Measurements from ENCODE around the gene TBL3. TPM values are rescaled to one million over a fixed set of nuclear protein-coding genes. Genes with fewer than 3 reads are reported as not detected.
A peak's percentile ranks its signal among the peaks of the same experiment; 100 is the strongest.

The TBL3 gene
- total RNA-seq, 1 donor from 2014 or later, result 31.7 TPM

DNA sequence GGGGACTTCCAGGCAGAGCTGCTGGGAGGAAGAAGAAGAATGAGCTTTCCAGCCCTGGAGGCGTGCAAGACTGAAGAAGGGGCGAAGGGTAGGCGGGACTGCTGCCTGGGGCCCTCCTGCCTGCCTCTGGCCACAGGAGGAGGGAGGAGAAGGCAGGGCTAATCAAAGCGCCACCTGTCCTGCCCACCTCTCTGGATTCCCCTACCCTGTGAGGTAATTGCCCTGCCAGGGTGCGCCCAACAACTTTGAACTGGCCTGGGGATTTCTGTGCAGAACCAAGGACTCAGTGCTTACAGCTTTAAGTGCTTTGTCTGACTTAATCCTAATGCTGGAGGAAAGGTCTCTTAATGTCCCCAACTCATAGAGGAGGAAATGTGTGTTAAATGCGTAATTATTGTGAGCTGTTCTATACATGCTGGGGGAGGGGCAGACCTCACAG, 9.6 kb downstream of the TBL3 start, which contains the start of gene NOXO1:
NOXO1 (minus strand) TSS at position 72 of the 439 bp plus-strand sequence. CDS start 290 bp downstream, outside the sequence.
- DNase-seq (ENCODE audit: low read depth in 2 of 2), result no peak

DNA sequence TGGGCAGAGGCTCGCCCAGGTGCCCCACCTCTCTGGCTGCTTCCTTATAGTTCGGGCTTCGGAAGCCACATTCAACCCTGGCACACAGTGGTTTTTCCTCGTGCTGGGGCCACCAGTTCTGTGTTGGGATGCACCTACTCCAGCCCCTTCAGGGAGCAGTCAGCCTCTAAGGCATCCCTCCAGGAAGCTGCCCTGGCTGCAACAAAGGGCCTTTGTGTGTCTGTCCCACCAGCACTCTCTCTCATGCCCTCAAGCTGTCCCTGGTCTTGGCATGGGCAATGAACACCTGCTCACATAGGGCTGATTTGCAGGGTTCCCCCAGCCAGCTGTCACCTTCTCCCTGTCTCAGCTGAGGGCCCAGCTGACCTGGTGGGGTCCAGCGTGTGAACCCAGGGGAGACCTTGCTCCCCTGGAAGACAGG, 10.2 kb downstream of the TBL3 start:
- no peak for DNase-seq (ENCODE audit: low read depth in 2 of 2)

DNA sequence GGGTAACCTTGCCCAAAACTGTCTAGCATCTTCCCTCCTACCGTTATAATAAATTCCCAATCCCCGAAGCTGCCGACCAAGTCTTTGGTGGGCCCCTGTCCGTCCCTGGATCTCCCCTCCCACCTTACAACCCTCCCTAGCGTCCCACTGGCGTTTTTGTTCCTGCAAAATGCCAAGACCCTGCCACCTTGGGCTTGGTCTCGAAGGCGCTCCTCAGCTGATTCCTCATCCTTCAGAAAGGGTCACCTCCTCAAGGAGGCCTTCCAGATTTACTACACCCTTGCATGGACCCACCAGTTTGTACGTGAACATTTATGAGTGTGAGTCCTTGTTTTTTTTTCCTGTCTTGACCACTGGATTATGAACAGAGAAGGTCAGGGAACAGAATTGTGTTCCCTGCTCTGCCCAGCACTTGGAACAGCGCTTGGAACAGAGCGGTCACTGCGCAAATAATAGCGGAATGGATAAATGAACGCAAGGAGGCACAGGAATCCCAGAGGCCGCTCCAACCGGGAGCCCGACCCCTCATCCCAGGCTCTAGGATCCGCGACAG, 11.2 kb downstream of the TBL3 start:
- DNase-seq (ENCODE audit: low read depth in 2 of 2), result no peak

DNA sequence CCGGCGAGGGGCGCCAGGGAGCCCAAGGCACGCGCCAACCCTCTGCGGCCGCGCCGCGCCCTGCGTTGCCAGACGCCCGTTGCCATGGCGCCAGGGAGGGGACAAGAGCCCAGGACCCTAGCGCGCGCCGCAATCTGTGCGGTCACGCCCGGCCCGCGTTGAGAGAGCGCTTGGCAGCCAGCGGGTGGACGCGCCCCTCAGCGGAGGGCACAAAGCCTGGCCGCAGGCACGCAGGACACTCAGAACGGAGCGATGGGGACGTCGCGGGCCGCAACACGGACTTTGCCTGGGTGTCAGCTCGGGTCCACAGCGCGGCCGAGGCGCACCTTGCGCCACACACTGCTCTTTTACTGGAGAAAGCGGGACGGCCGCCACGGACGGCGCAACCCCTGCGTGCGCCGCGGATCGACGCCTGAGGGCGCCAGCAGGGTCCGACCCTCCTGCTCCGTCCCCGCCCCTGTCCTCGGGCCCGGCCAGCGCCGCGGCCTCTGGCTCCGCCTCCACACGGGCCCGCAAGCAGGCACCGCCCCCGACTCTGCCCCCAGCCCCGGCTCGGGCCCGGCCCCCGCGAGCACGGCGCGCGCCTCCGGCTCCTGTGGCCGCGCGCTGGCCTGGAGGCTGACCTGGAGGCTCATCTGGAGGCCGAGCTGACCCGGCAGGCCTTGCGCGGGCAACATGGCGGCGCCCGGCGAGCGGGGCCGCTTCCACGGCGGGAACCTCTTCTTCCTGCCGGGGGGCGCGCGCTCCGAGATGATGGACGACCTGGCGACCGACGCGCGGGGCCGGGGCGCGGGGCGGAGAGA, 11.9 kb downstream of the TBL3 start, which contains the start of gene GFER:
GFER (plus strand) TSS at position 650 of the 803 bp plus-strand sequence; CDS start at position 676, 26 bp downstream.
- DNase-seq (ENCODE audit: low read depth in 2 of 2), result peak; percentile 85 to 95

DNA sequence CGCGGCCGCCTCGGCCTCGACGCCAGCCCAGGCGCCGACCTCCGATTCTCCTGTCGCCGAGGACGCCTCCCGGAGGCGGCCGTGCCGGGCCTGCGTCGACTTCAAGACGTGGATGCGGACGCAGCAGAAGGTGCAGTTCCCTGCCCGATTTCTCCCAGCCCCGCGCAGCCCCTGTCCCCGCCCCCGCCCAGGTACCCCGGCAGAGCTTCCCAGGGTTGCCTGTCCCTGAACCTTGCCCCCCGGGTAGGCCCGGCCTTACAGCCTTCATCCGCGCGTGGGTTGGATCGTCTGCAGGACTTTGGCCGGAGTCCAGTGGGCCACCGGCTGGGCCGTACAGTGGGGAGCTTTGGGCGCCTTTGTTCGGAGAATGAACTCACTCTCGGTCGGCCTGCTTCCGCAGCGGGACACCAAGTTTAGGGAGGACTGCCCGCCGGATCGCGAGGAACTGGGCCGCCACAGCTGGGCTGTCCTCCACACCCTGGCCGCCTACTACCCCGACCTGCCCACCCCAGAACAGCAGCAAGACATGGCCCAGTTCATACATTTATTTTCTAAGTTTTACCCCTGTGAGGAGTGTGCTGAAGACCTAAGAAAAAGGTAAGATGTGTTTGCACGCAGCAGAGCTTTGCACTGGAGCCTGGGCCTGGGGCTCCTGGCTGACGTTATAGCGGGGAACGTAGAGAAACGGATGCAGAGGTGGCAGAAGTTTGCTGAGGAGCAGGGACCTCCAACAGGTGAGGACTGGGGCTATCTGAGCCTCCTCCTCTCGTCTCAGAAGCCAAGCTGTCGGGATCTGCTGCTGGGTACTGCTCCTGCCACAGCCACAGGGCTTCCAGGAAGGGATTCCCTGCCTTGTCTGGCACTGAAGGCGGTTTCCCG, 12.7 kb downstream of the TBL3 start:
- peak in 1 of 2 donors; percentile 34 for DNase-seq (ENCODE audit: low read depth in 2 of 2)

DNA sequence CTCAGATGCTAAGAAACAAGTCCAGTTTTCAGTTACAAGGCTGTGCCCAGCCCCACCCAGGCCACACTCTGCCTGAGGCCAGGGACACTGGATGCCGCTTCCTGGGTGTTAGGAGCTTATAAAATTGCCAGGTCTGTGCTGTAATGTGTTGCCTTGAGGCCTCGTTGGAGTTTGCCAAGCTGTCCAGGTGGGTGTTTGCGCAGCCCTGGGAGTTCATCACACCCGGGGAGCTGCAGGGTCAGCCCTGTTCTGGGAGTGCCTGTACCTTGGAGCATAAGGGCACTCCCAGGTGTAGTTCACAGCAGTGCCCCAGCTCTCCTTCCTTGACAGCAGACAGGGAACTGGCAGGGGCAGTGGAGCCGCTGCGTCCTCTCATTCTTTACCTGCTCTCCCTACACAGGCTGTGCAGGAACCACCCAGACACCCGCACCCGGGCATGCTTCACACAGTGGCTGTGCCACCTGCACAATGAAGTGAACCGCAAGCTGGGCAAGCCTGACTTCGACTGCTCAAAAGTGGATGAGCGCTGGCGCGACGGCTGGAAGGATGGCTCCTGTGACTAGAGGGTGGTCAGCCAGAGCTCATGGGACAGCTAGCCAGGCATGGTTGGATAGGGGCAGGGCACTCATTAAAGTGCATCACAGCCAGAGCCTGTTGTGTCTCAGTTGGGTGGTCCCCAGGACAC, 13.8 kb downstream of the TBL3 start:
- DNase-seq (ENCODE audit: low read depth in 2 of 2), result no peak

DNA sequence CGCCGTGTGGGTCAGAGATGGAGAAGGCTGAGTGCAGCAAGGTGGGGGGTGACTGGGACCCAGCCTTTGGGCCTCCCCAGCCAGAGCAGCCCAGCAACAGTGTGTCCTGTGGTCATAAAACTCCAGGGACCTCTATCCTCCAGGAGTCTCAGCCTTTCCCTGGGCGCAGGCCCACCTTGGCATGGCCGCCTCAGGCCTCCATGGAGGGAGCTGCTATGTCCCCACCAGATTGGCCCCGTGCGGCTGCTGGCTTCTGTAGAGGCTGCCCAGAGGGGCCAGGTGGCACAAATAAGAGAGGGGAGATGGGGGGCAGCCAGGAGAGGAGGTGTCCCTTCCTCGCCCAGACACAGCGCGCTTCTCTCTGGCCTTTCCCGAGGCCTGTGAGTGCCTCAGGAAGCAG, 15.3 kb downstream of the TBL3 start:
- no peak for DNase-seq (ENCODE audit: low read depth in 2 of 2)

GRCh38 chr16:1989209-1990100, 17.6 kb downstream of the TBL3 start, which contains the start of gene SYNGR3:
Gene SYNGR3, plus strand, starts transcription at chr16:1989970. Its CDS starts 133 bp downstream, at chr16:1990103.
- DNase-seq (ENCODE audit: low read depth in 2 of 2), result no peak

- DNase-seq (ENCODE audit: low read depth in 2 of 2), result no peak
Measured at GRCh38 chr16:1990101-1990350, 18.2 kb downstream of the TBL3 start.

DNA sequence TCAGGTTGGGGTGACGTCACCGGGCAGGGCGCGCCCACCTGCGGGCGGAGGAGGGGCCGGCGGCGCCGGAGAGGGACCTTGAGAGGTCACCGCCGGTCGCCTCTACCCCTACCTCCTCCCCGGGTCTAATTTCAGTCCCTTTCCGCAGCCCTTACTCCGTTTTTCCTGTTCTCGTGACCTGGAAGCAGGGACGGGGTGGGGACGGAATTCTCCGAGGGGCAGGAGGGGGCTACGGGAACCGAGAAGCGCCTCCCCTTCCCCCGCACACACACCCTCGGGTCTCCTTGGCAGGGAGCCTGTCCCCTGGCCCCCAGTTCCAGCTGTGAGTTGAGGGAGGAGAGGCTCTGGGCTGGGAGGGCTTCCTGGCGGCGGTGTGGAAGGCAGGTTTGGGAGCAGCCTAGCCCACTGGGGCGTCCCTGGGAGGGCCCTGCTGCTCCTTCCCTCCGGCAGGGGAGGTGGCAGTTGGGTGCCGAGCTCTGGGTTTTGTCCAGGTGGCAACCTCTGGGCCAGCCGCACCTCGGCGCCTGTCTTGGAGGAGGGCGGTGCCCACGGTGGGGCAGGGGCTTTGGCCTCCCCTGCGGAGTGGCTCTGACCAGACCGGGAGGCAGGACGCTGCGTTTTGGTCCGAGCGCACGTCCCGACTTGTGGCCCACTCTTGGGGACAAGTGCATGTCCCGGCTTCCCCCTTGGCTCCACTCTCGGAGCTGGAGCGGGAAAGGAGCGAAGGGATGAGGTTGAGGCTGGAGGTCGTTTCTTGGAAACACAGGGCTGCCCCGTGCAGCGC, 18.7 kb downstream of the TBL3 start:
- DNase-seq (ENCODE audit: low read depth in 2 of 2), result no peak

DNA sequence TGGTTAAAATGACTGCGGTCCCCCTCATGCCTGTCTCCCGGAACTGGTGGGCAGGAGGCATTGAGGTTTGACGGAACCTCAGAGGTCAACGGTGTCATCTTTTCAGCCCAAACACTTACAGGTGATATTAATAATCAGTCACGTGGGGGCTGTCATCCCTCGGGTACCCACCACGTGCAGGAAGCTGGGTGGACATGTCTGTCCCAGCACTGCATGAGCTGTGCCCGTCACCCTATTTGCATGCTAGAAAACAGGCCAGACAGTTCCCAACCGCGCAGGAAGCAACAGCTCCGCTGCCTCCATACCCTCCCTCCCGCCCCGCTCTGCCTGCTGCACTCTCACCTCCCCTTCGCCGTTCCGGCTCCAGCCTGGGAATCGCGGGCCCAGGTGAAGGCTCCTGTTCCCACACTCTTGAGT, 19.3 kb downstream of the TBL3 start:
- DNase-seq (ENCODE audit: low read depth in 2 of 2), result no peak

GRCh38 chr16:1991588-1991947, 19.7 kb downstream of the TBL3 start:
- no peak for DNase-seq (ENCODE audit: low read depth in 2 of 2)

GRCh38 chr16:1991948-1992703, 20.3 kb downstream of the TBL3 start:
- DNase-seq (ENCODE audit: low read depth in 2 of 2), result peak; percentile 79 to 95

DNA sequence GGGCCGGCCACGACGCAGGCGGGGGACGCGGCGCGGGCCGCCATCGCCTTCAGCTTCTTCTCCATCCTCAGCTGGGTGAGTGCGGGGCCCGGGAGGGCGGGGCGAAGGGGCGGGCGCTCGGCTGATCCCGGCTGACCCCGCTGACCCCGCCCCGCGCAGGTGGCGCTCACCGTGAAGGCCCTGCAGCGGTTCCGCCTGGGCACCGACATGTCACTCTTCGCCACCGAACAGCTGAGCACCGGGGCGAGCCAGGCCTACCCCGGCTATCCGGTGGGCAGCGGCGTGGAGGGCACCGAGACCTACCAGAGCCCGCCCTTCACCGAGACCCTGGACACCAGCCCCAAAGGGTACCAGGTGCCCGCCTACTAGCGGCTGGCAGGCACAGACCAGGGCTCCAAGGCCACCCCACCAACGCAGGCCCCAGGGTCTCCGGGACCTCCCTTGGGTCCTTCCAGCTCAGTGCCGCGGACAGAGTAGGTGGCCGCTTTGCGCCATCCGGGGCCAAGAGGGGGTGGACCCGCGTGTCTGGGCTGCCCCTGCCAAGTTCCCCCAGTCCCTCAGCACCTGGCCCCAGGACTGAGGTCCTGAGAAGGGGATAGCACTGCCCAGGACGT, 21.0 kb downstream of the TBL3 start:
- DNase-seq (ENCODE audit: low read depth in 2 of 2), result no peak

- no peak for DNase-seq (ENCODE audit: low read depth in 2 of 2)
Measured at GRCh38 chr16:1993731-1994131, 21.9 kb downstream of the TBL3 start.

GRCh38 chr16:1997494-1998359, 25.9 kb downstream of the TBL3 start:
- no peak for DNase-seq (ENCODE audit: low read depth in 2 of 2)

DNA sequence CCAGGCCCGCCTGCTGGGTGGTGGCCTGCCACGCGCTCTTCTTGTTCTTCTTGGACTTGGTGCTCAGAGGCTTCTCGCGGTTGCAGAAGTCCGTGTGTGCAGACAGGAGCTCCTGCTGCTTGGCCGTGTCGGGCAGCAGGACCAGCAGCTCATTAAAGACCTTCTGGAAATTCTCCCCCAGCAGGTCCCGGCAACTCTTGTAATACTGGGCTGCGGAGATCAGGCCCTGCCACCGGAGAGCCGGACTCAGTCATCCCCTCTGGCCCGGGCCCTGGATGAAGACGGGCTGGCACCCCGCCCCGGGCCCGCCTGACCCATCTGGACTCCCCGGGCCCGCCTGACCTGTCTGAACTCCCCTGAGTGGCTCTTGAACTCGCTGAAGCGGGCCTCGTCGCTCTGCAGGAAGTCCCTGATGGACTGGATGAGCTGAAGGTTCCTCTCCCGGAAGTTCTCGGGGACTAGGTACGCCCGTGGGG, 26.5 kb downstream of the TBL3 start:
- no peak for DNase-seq (ENCODE audit: low read depth in 2 of 2)
